SU-DHL-6 (cell line): ENCODE measurements around the gene VPS36.

ENCODE experiments used
- H2AFZ ChIP-seq: fragments of 200-600 bp; sonication (generic); 2 replicates; pipeline ENCODE4 v1.6.1; 2014; ENCODE audit warnings: low read depth, mild to moderate bottlenecking, moderate library complexity, mixed read lengths, antibody characterized with exemption, low read length; ENCODE audit not compliant: severe bottlenecking
- H3F3A ChIP-seq: fragments of 200-600 bp; shearing (Covaris generic); 2 replicates; pipeline ENCODE4 v1.6.0; 2016; ENCODE audit warnings: antibody characterized with exemption, mild to moderate bottlenecking; ENCODE audit not compliant: insufficient read depth
- H3K27ac ChIP-seq: fragments of 200-600 bp; sonication (generic); 2 replicates; pipeline ENCODE4 v1.5.1; 2016; ENCODE audit warnings: low read depth, mild to moderate bottlenecking, low read length, moderate library complexity, mixed read lengths
- H3K27me3 ChIP-seq: fragments of 200-600 bp; sonication (generic), shearing (Covaris generic); 2 replicates; pipeline ENCODE4 v1.6.0; 2014; ENCODE audit warnings: mild to moderate bottlenecking, low read length
- H3K36me3 ChIP-seq: fragments of 200-600 bp; sonication (generic); 2 replicates; pipeline ENCODE4 v1.6.1; 2014; ENCODE audit warnings: mild to moderate bottlenecking, low read length, mixed read lengths
- H3K4me2 ChIP-seq: fragments of 300-600, 200-600 bp; shearing (Covaris generic), sonication (generic); 2 replicates; pipeline ENCODE4 v1.6.0; 2014; ENCODE audit warnings: low read length, low read depth, mild to moderate bottlenecking; ENCODE audit not compliant: poor library complexity, severe bottlenecking
- H3K4me3 ChIP-seq: fragments of 200-600 bp; sonication (generic); 2 replicates; pipeline ENCODE4 v1.5.1; 2014; ENCODE audit warnings: antibody characterized with exemption, low read length, mild to moderate bottlenecking, mixed read lengths; ENCODE audit not compliant: insufficient read depth, poor library complexity, severe bottlenecking
- H3K79me2 ChIP-seq: fragments of 200-600 bp; sonication (generic); 2 replicates; pipeline ENCODE4 v1.6.1; 2014; ENCODE audit warnings: mild to moderate bottlenecking, low read length, moderate library complexity; ENCODE audit not compliant: insufficient read depth
- H3K9ac ChIP-seq: fragments of 200-600 bp; sonication (generic); 2 replicates; pipeline ENCODE4 v1.7.0; 2014; ENCODE audit warnings: mild to moderate bottlenecking, low read length
- H3K9me2 ChIP-seq: fragments of 200-600 bp; sonication (generic); replicated peaks from 2 replicates; pipeline ENCODE4 v1.6.1; 2014; ENCODE audit warnings: low read length; ENCODE audit not compliant: insufficient read depth
- H3K9me3 ChIP-seq: fragments of 200-600 bp; sonication (generic); 2 replicates; pipeline ENCODE4 v1.6.1; 2014; ENCODE audit warnings: low read length, mixed read lengths; ENCODE audit not compliant: insufficient read depth
- H4K20me1 ChIP-seq: fragments of 200-600 bp; sonication (generic); 2 replicates; pipeline ENCODE4 v1.6.1; 2014; ENCODE audit warnings: low read depth, mild to moderate bottlenecking, antibody characterized with exemption, low read length, moderate library complexity, mixed read lengths
- CTCF ChIP-seq: fragments of 200-600 bp; sonication (generic); IDR thresholded peaks from one replicate; pipeline ENCODE4 v1.5.1; 2017; ENCODE audit warnings: antibody characterized with exemption, mild to moderate bottlenecking, low read length, moderate library complexity; ENCODE audit not compliant: insufficient read depth, poor library complexity, severe bottlenecking
- EZH2phosphoT487 ChIP-seq: fragments of 200-600 bp; sonication (generic), shearing (Covaris generic); conservative IDR thresholded peaks from 2 replicates; pipeline ENCODE4 v1.6.1; 2018; ENCODE audit warnings: mild to moderate bottlenecking, antibody characterized with exemption, low read length, moderate library complexity, mixed read lengths

Gene VPS36

GRCh38 chr13:52421216-52421615 lies 29.2 kb downstream of the VPS36 start:
- no peak overlapping the region for H3K9ac ChIP-seq
- H3K9me3 ChIP-seq: no peaks in the 10 kb centered on the region
- peaks cover 16% of the 10 kb centered on the region; the same call in 1 of the 2 replicates for H3K36me3 ChIP-seq
- no peak overlapping the region for H3K4me3 ChIP-seq
- H3F3A ChIP-seq: no peaks in the 10 kb centered on the region
- H4K20me1 ChIP-seq: no peaks in the 10 kb centered on the region
- no peaks in the 10 kb centered on the region for H3K79me2 ChIP-seq
- no peaks in the 10 kb centered on the region for H3K27me3 ChIP-seq
- H3K27ac ChIP-seq: no peak overlapping the region
- no peak overlapping the region for H2AFZ ChIP-seq
- no peaks in the 10 kb centered on the region for H3K9me2 ChIP-seq
- no peak for TF ChIP-seq CTCF
- TF ChIP-seq EZH2phosphoT487: no peak
- H3K4me2 ChIP-seq: no peak overlapping the region

GRCh38 chr13:52419080-52419479 lies 31.4 kb downstream of the VPS36 start:
- Histone ChIP-seq H3K36me3 (peaks cover 9% of the 10 kb centered on the region; the same call in 1 of the 2 replicates), H3K9me3 (no peaks in the 10 kb centered on the region), H2AFZ (no peak overlapping the region), H3K27ac (no peak overlapping the region), H3K9ac (no peak overlapping the region), H4K20me1 (no peaks in the 10 kb centered on the region), H3K79me2 (no peaks in the 10 kb centered on the region), H3K4me2 (no peak overlapping the region), H3K4me3 (no peak overlapping the region), H3K9me2 (no peaks in the 10 kb centered on the region), H3K27me3 (no peaks in the 10 kb centered on the region), H3F3A (no peaks in the 10 kb centered on the region)
- TF ChIP-seq CTCF (no peak), EZH2phosphoT487 (no peak)

- no peaks in the 10 kb centered on the region for H3K9me3 ChIP-seq
- no peaks in the 10 kb centered on the region for H3K27me3 ChIP-seq
- H3F3A ChIP-seq: 0 out of 2 replicates have a peak, but pooled peaks cover 2% of the 10 kb centered on the region
- H3K4me2 ChIP-seq: no peak overlapping the region
- no peak overlapping the region for H3K9ac ChIP-seq
- H3K36me3 ChIP-seq: peaks cover 2% of the 10 kb centered on the region; the same call in 1 of the 2 replicates
- no peak overlapping the region for H3K27ac ChIP-seq
- no peak overlapping the region for H3K4me3 ChIP-seq
- TF ChIP-seq EZH2phosphoT487 (no peak), CTCF (no peak)
- no peaks in the 10 kb centered on the region for H4K20me1 ChIP-seq
- H2AFZ ChIP-seq: no peak overlapping the region
- H3K9me2 ChIP-seq: no peaks in the 10 kb centered on the region
- no peaks in the 10 kb centered on the region for H3K79me2 ChIP-seq
Measured at GRCh38 chr13:52414963-52415362, 35.5 kb downstream of the VPS36 start.
